Epithelial cell of esophagus (primary cell): ENCODE data around the gene CAMK1D.

ENCODE experiments used
- DNase-seq: peaks from one replicate; pipeline ENCODE4 v3.0.0; 2010; ENCODE audit warnings: low read depth
- H3K4me3 ChIP-seq: 2 replicates; pipeline ENCODE4 v1.5.1; 2011; ENCODE audit warnings: mild to moderate bottlenecking, low read length, control low read depth
- CTCF ChIP-seq: IDR thresholded peaks from 2 replicates; pipeline ENCODE4 v1.5.1; 2011; ENCODE audit warnings: low read depth, mild to moderate bottlenecking, low read length, control low read depth, inconsistent platforms; ENCODE audit not compliant: insufficient read depth; ENCODE audit errors: missing control alignments

The CAMK1D gene

DNA sequence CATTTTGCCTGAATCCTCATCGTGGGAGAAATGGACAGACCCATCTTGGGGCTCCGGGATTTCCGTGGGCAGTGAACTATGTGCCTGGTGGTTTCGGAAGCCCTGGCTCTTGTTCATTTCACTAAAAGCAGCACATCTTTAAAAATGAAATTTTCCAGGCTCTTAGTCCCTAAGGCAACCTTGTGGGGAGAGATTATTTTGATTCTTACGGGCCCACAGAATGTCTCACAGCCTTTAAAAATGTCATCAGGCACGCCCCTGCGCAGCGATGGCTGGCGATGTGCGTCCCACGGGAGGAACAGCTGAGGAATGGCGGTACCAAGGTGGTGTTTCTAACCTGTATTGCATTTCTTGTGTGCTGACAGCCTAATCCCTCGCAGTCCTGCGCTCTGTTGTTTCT lies 462.5 kb downstream of the CAMK1D start:
- TF ChIP-seq CTCF: no peak
- no peak overlapping the region for H3K4me3 ChIP-seq
- no peak for DNase-seq

DNA sequence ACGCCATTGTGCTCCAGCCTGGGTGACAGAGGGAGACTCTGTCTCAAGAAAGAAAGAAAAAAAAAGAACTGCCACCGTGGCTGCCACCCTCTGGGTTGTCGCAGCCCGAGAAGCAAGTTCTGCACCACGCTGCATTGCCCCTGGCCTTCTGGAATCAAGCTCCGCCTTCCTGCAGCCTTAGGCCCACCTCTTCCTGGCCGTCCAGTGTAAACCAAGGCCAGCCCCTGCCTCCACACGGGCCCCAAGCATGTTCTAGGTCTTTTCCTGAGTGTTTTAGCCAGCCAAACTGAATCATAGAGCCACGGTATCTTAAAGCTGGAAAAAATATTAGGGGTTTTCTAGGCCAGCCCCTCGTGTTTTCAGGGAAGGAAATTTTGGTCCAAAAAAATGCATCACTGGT lies 463.2 kb downstream of the CAMK1D start:
- TF ChIP-seq CTCF: no peak
- DNase-seq: no peak
- no peak overlapping the region for H3K4me3 ChIP-seq

GRCh38 chr10:12814166-12814565 lies 464.8 kb downstream of the CAMK1D start:
- TF ChIP-seq CTCF: no peak
- no peak for DNase-seq

DNA sequence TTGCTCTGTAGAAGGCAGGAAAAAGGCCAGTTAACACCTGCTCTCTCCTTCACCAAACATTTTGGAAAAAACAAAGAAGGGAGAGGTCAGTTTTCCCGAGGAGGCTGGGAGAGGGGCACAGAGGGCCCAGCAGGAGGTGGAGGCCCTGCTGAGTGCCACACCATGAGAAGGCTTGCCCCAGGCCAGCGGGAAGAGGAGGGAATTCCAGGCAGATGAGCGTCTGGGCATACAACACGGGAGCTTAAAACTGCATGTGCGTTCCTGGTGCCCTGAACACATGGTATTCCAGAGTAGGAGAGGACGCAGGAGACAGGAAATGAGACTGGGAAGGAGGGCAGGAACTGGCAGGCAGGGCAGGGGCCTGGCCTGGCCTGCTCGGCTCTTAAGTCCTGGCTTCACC lies 469.7 kb downstream of the CAMK1D start:
- DNase-seq: peak; percentile 5
- no peak for TF ChIP-seq CTCF
- no peak overlapping the region for H3K4me3 ChIP-seq

More at GRCh38 chr10:12814166-12814565, 464.8 kb downstream of the CAMK1D start:
- no peak overlapping the region for H3K4me3 ChIP-seq

GRCh38 chr10:12819656-12820055 lies 470.3 kb downstream of the CAMK1D start:
- no peak overlapping the region for H3K4me3 ChIP-seq
- no peak for TF ChIP-seq CTCF
- no peak for DNase-seq

GRCh38 chr10:12822126-12822892 lies 473.0 kb downstream of the CAMK1D start:
- no peak for DNase-seq
- H3K4me3 ChIP-seq: no peak overlapping the region
- no peak for TF ChIP-seq CTCF

- no peak overlapping the region for H3K4me3 ChIP-seq
- no peak for TF ChIP-seq CTCF
- DNase-seq: no peak
Observed at GRCh38 chr10:12822893-12823170, 473.5 kb downstream of the CAMK1D start.
